ENCODE results near the gene RTP5.

GRCh38 chr2:241820625-241821384 lies 48.7 kb upstream of the RTP5 start:
- TF ChIP-seq CHD2 (IDR thresholded peaks at IDR 0.05; ENCODE audit: low read length, partially characterized antibody), result no peak
- TF ChIP-seq CTCF (IDR thresholded peaks at IDR 0.05), result no peak
- no peak for TF ChIP-seq TCF12 (IDR thresholded peaks at IDR 0.05)
- no peak for TF ChIP-seq TAF1 (IDR thresholded peaks at IDR 0.05; ENCODE audit: borderline replicate concordance, low read depth, low read length)
- TF ChIP-seq TEAD4 (IDR thresholded peaks at IDR 0.05; ENCODE audit: borderline replicate concordance, insufficient read depth), result no peak
- no peak for TF ChIP-seq USF2 (IDR thresholded peaks at IDR 0.05; ENCODE audit: borderline replicate concordance, low read depth, low read length)
